ENCODE results near the gene WDR6.

WDR6 gene, protein sequence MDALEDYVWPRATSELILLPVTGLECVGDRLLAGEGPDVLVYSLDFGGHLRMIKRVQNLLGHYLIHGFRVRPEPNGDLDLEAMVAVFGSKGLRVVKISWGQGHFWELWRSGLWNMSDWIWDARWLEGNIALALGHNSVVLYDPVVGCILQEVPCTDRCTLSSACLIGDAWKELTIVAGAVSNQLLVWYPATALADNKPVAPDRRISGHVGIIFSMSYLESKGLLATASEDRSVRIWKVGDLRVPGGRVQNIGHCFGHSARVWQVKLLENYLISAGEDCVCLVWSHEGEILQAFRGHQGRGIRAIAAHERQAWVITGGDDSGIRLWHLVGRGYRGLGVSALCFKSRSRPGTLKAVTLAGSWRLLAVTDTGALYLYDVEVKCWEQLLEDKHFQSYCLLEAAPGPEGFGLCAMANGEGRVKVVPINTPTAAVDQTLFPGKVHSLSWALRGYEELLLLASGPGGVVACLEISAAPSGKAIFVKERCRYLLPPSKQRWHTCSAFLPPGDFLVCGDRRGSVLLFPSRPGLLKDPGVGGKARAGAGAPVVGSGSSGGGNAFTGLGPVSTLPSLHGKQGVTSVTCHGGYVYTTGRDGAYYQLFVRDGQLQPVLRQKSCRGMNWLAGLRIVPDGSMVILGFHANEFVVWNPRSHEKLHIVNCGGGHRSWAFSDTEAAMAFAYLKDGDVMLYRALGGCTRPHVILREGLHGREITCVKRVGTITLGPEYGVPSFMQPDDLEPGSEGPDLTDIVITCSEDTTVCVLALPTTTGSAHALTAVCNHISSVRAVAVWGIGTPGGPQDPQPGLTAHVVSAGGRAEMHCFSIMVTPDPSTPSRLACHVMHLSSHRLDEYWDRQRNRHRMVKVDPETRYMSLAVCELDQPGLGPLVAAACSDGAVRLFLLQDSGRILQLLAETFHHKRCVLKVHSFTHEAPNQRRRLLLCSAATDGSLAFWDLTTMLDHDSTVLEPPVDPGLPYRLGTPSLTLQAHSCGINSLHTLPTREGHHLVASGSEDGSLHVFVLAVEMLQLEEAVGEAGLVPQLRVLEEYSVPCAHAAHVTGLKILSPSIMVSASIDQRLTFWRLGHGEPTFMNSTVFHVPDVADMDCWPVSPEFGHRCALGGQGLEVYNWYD

DNA sequence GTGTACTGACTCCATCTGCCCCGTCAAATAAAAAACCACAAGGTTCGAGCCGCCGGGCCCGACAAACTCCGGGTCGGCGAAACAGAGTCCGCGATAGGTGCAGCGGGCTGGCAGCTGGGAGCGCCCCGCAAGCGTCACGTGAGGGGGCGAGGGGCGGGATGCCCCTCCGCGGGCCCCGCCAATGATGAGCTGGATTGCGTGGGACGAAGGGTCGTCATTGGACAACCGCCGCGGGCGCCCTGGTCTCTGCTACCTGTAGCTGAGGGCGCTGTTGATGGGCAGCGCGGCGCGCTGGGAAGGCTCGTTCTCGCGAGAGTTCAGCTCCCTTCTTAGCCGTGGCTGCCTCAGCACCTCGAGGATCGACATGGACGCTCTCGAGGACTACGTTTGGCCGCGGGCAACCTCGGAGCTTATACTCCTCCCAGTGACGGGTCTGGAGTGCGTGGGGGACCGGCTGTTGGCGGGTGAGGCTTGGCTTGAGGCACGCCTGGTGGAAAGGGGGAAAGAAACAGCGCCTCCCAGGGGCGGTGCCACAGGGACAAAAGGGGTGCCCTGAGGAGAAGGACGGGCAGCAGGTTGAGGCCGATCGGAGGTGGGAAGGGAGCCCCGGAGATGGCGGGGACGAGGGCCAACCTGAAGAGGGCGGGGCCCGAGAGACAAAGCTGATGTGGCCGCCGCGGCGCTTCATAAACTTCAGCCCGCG is at the start of gene WDR6:
WDR6 (plus strand) TSS at position 324 of the 703 bp plus-strand sequence; CDS start at position 365, 41 bp downstream.
- DNase-seq (ENCODE audit: low spot score) = peak; percentile 98

DNA sequence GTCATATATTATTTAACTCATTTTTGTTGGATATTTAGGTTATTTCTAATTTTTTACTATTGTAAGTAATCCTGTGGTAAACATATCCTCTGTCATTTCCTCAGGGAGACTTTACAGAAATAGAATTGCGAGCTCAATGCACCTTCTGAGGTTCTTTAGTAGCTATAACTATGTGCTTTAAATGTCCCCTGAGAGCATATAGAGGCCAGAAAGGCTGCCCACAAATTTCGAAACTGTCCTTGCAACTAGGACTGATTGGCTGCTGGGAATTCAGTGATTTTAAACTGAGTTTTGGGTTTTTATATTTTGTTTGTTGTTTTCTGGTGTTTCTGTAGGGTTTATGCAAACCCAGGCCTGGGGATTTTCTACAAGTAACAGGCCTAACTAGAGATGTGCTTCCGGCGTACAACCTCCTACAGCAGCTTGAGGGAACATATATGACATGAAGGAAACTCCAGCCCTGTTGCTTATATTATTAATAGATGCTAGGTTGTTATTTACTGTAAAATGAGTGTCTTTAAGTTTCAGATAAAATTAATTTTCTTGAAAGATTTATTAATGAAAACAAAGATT is 46.3 kb upstream of the WDR6 start:
- no peak for DNase-seq (ENCODE audit: low spot score)
- FAIRE-seq = no peak

More for the DNA sequence above, at the start of gene WDR6:
- FAIRE-seq = peak; percentile 88

DNA sequence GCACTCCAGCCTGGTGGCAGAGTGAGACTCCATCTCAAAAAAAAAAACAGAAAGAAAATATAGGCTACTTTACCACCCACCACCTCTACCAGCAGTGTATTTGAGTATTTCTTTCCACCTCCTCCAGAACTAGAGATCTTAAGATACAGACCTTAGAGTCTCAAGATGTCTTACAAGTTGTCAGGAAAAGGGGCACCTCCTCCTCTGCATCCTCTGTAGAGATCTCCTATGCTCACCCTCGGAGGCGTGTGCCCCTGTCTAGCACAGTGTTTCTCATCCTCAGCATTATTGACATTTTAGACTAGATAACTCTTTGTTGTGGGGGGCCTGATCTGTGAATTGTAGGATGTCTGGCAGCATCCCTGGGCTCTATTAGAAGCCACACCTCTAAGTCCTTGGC is 44.9 kb upstream of the WDR6 start:
- no peak for FAIRE-seq
- no peak for DNase-seq (ENCODE audit: low spot score)

DNA sequence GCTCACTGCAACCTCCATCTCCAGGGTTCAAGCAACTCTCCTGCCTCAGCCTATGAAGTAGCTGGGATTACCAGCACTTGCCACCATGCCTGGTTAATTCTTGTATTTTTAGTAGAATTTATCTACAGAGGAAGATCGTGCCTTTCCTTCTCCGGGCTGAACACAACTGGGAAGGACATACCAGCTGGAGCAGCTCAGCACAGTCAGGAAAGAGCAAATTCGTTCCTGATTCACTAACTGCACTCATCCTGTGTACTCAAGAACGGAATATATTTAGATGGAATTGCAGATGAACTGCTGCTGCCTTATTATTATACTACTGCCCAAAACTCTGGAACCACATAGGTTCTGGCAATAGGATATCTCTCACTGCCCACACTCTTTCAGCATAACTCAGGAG is 44.3 kb upstream of the WDR6 start:
- FAIRE-seq (no peak), DNase-seq (ENCODE audit: low spot score) (no peak)

DNA sequence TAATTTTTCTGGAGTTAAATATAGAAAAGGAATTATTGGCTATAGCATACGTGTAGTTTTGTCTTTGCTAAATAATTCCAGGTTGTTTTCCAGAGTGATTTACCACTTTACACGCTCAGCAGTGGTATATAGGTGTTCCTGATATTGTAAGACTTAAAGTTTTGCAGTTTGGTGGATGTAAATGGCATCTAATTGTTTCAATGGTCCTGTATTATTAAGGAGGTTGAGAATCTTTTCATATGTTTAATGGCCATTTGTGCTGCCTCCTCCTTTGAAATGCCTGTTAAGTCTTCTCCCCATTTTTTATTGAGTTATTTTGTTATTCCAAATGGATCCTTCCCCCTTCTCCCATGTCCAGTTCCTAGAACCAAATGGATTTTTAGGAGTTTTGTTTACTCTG is 43.6 kb upstream of the WDR6 start:
- no peak for FAIRE-seq
- no peak for DNase-seq (ENCODE audit: low spot score)

DNA sequence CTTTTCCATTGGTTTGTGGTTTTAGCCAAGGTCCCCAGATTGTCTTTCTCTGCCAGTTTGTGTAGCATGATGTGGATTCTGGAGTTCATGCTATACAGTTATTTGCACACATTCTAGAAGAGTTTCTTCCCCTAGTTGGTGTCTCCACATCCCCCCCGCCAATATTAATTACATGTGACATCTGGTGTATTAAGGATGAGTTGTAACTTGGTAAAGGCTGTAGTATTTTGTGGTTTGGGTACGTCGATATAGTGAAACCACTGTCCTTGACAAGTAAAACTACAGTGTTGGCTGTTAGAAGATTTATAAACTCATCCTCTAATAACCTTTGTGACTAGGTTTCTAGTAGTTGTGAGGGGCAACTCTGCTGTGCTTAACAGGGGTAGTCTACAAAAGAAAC is 40.8 kb upstream of the WDR6 start:
- FAIRE-seq (no peak), DNase-seq (ENCODE audit: low spot score) (no peak)

DNA sequence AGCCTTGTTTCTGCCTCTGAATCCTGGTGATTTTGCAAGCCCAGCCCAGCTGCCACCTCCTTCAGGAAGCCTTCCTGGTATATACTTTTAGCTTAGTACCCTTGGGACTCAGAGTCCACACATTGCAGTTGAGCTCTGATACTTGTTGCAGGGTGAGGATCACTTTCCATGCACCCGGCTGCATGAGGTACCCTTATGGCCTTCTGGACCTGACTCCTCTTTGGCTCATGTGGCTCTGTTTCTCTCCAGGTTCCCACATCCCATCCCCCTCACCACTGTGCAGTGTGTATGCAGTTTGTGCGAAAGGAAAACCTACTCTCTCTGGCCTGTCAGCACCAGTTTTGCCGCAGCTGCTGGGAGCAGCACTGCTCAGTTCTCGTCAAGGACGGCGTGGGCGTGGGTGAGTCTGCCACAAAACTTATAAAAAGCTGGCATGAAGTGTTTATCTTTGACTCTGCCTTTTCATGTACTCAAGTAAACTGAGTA is 40.3 kb upstream of the WDR6 start:
- DNase-seq (ENCODE audit: low spot score) (no peak), FAIRE-seq (no peak)

DNA sequence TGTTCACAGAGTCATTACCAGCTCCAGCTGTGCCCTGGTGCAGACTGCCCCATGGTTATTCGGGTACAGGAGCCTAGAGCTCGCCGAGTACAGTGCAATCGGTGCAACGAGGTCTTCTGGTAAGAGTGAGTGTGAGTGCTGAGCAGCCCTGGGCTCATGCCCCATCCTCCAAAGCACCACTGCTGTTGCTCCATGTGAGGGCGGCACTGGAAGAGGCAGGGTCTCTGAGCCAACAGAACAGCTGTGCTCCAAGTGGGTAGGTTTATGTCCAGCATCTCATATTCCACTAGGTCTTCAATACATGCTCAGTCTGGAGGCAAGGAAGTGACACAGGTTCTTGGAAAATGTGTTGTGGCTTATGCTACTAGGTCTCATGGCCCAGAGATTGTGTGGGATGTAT is 36.6 kb upstream of the WDR6 start:
- DNase-seq (ENCODE audit: low spot score) (no peak), FAIRE-seq (no peak)

DNA sequence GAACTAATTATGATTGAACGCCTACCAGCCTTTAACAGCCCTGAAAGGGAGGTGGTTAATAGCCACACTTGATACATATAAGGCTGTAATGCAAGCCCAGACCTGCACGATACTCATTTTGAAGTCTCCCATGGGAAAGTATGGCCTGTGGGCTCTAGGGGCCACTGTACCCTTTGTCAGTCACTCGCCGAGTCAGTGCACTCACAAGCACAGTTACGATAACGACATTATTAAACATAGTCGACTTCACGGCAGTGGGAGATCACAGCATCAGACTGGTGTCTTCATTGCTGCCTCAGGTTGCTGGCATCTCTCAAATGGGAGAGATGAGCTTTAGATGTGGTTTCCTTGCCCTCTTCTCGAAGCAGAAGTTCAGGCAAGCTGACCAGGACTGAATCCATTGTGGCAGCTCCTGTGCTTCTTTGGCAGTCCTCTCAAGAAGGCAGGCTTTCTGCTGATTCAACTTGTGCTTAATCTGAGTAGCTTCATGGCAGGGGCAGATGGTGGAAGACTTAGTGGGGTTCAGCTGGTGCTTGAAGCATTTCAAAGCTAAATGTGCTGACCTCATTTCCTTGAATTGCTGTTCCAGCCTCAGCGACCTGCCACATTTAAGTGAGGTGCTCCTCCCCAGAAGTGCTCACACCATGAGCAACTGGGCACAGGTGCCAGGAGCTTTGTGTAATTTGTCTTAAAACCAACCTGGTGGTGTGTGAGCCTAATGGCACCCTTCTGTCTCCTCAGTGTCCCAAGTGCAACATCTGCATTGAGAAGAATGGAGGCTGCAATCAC is 32.9 kb upstream of the WDR6 start:
- DNase-seq (ENCODE audit: low spot score) (no peak), FAIRE-seq (no peak)

DNA sequence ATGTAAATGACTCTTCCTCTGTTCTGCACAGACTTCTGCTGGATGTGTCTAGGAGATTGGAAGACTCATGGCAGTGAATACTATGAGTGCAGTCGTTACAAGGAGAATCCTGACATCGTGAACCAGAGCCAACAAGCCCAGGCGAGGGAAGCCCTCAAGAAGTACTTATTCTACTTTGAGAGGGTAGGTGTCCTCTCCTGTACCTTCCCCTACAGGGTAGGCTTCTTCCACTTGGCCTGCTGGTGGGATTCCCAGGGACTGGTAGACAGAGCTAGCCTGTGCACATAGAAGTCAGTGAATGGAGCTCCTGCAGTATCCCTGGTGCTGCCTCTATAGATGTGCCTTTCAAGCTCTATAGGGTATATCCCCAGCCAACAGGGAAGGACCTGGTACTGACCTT is 27.7 kb upstream of the WDR6 start:
- DNase-seq (ENCODE audit: low spot score) = no peak
- no peak for FAIRE-seq

DNA sequence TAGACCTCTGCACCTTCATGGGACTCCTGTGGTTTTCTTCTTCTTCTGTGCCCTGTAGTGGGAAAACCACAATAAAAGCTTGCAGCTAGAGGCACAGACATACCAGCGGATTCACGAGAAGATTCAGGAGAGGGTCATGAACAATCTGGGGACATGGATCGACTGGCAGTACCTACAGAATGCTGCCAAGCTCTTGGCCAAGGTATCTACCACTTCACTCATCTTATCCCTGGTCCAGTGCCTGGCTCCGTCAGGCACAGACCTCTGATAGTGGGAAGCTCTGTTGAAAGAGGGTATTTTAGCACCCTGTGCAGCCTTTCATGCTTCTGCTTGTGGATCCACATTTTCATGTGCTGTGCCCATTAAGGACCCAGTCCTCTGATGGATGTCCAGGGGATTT is 26.9 kb upstream of the WDR6 start:
- DNase-seq (ENCODE audit: low spot score) (no peak), FAIRE-seq (no peak)

DNA sequence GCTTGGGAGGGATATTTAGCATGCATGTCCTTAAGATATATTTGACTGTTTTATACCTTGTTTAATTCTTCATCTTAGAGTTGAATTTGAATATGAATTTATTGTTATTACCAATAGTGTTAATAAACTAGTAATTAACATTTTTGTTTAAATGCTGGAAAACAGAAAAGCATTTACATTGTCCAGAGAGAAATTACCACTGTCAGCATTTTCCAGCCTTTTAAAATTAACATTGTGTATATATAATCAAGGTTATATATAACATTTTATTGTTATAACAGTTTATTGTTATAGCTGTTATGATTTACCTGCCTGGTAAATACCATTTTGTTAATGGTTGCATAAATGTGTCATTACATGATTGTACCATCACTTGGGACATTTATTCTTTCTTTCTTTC is 25.2 kb upstream of the WDR6 start:
- DNase-seq (ENCODE audit: low spot score) (no peak), FAIRE-seq (no peak)

DNA sequence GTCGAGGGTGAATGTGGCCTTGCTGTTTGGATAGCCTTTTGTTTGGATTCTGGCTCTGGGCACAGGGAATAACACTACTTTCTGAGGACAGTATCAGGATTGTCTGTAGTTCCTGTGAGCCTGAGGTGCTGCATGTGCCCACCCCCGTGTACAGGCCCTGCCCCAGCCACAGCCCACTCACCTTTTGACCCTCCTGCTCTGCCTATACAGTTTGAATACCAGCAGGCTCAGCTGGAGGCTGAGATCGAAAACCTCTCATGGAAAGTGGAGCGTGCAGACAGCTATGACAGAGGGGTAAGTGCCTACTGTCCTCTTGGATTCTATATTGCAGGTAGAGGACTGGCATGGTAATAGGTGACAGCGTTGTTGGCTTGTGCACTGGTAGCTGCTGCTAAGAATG is 24.5 kb upstream of the WDR6 start:
- DNase-seq (ENCODE audit: low spot score) (no peak), FAIRE-seq (no peak)

DNA sequence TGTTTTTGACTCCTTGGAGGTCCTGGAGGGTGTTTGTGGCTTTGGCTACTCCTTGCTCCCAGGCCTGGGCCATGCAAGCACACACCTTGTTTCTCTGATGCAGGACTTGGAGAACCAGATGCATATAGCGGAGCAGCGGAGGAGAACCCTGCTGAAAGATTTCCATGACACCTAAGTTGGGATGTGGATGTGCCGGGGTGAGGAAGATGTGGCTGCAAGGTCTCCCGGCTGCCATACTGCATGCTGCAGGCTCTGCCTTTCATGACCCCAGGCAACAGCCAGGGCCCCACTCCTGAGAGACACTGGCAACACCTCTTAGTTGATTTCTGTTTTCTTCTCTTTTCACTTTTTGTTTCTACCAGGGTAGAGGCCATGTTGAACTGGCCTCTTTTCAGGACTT is 24.1 kb upstream of the WDR6 start:
- FAIRE-seq = no peak
- DNase-seq (ENCODE audit: low spot score) = no peak

DNA sequence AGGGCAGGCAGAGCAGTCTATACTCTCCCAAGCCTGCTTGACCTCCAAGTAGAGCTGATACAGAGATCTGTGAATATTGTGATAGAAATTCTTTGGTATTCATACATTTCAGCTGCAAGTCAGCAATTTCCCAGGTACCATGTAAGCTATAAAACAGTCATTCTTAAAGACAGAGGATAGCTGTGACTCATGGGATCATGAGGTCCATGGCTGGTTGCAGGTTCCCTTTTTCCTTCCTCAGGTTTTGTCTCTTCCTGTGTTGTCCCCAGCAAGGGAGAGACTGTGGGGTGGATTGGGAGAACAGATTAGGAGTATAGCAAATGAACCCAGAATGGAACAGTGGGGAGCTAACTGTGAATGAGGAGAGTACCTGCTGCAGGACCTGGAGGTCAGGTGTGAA is 22.5 kb upstream of the WDR6 start:
- no peak for FAIRE-seq
- DNase-seq (ENCODE audit: low spot score) = no peak

DNA sequence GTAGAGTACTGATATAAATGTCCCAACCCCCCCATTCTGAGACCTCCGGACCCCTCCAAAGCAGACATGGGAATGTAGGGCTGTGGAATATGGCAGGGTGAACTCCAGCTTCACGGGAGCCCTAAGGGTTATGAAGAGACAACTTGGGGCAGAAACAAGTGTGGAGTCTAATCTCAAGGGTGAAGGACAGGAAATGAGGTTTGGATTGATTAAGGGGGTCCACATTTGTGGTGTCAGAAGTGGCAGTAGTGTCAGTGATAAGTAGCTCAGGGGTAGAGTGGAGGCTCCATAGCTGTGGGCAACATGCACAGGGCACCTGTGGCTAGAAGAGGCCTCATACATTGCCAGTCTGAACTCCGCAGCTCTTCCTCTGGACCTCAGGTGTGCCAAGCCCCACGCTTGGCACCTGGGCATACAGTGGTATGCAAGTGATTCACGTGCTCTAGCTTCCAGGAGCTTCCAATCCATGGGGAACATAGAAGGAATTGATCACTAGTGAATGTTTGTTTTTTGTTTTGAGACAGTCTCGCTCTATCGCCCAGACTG is 21.3 kb upstream of the WDR6 start:
- FAIRE-seq = no peak
- DNase-seq (ENCODE audit: low spot score) = no peak

DNA sequence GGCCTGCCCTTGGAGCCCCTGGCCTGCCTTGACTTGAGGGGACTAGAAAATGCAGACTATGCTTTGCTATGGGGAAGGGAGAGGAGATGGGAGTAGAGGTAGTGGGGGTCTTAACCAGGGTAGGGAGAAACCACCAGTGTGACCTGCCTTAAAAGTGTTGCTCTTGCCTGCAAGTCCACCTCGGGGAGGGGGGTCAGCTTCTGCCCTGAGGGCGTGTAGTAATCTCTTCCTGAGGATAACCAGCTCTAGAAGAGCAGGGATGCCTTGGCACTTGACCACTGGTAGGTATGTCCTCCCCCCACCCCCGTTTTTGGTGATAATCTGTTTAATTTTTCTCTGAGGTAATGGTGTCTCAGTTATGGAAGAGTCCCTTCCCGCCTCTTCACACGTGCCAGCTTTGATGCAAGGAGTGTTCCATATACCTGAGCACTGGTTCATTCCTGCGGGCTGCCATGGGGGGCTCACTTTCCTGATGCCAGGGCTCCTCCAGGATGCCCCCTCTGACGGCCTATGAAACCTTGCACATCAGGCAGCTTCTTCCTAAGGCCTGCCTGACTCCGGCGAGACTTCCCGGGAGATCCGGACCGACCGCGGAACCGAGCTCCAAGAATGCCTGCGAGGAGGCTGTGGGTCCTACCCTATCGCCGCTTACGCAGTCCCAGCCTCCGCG is 17.9 kb upstream of the WDR6 start:
- DNase-seq (ENCODE audit: low spot score) = peak; percentile 29

DNA sequence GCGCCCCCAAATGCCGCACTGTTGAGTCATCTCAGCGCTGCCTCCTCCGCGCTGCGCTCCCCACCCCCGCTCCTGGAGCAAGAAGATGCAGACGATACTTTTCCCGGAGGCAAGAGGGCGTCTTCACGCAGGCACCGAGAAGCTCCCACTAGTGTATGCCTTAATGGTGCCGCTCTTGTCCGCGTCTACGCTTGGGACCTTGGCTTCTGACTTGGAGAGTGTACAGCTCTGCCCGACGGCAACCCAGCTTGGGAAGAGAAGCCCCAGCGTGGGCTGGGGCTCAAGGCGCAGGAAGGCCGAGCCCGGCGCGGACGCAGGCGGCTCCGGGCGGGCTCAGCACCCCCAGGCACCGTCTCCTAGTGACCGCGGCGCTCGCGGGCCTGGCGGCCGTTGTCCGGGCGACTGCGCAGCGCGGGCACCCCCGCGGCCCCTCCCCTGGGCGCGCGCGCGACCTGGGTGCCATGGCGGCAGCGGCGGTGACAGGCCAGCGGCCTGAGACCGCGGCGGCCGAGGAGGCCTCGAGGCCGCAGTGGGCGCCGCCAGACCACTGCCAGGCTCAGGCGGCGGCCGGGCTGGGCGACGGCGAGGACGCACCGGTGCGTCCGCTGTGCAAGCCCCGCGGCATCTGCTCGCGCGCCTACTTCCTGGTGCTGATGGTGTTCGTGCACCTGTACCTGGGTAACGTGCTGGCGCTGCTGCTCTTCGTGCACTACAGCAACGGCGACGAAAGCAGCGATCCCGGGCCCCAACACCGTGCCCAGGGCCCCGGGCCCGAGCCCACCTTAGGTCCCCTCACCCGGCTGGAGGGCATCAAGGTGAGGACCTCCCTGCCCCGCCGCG is 17.2 kb upstream of the WDR6 start, which contains the start of gene P4HTM:
P4HTM (plus strand) TSS at position 446 of the 840 bp plus-strand sequence; CDS start at position 462, 16 bp downstream.
- peak; percentile 83 for FAIRE-seq
- DNase-seq (ENCODE audit: low spot score) = peak; percentile 91

More for the DNA sequence above, 17.9 kb upstream of the WDR6 start:
- FAIRE-seq = no peak
